DOHH2 (cell line): ENCODE data around the gene CYP2D6.

ENCODE experiments used
- EZH2phosphoT487 ChIP-seq: fragments of 200-600 bp; sonication (generic); IDR thresholded peaks from 2 replicates; pipeline ENCODE4 v1.6.1; 2017; ENCODE audit warnings: borderline replicate concordance, mild to moderate bottlenecking, antibody characterized with exemption, low read length, moderate library complexity, mixed read lengths
- TF ChIP-seq, protein P1 (sequence below): fragments of 200-600 bp; sonication (generic); IDR thresholded peaks from one replicate; pipeline ENCODE4 v1.5.1; 2014; ENCODE audit warnings: antibody characterized with exemption, mild to moderate bottlenecking, low read depth, low read length; ENCODE audit not compliant: poor library complexity, severe bottlenecking

DNA sequence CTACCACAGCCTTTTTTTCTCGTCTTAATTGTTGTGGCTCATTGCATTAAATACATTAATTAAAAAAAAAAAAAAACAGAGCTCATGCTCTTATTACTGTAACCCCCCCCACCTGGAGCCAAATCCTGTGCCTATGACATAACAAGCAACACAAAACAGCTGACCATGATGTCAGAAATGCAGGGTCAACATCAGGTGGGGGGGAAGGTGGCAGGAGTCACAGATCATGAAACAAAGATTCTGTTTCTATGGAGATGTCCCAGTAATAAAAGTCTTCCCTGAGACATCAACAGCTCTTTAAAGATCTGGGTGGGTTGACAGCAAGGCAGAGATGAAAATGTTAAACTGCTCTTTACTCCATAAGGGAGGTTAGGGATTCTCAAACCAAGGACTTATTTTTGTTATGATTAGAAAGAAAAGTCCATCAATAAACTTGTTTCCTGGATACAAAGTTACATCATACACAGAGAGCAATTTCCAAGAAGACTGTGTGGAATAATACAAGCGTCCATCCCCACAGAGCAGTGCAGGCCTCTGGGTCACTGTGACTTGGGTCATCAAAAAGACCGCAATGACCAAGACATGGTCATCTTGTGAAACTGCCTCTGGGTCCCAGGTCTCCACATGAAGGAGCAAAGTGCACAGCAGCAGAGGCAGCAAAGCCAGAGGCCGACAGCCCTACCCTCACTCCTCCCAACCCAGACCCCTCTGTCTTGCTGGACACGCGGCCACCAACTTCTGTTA, 42.7 kb upstream of the CYP2D6 start:
- no peak for TF ChIP-seq EZH2phosphoT487
- TF ChIP-seq, protein P1, sequence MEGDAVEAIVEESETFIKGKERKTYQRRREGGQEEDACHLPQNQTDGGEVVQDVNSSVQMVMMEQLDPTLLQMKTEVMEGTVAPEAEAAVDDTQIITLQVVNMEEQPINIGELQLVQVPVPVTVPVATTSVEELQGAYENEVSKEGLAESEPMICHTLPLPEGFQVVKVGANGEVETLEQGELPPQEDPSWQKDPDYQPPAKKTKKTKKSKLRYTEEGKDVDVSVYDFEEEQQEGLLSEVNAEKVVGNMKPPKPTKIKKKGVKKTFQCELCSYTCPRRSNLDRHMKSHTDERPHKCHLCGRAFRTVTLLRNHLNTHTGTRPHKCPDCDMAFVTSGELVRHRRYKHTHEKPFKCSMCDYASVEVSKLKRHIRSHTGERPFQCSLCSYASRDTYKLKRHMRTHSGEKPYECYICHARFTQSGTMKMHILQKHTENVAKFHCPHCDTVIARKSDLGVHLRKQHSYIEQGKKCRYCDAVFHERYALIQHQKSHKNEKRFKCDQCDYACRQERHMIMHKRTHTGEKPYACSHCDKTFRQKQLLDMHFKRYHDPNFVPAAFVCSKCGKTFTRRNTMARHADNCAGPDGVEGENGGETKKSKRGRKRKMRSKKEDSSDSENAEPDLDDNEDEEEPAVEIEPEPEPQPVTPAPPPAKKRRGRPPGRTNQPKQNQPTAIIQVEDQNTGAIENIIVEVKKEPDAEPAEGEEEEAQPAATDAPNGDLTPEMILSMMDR, result no peak
